Fibroblast of mammary gland (primary cell): ENCODE results near the gene USH1C.

Experiments
- DNase-seq: peaks from one replicate; pipeline ENCODE4 v3.0.0-alpha.2; 2010; ENCODE audit warnings: low read depth
- H3K4me3 ChIP-seq: 2 replicates; pipeline ENCODE4 v1.5.1; 2011; ENCODE audit warnings: low read depth, mild to moderate bottlenecking, low read length, moderate library complexity; ENCODE audit not compliant: control insufficient read depth
- CTCF ChIP-seq: conservative IDR thresholded peaks from 2 replicates; pipeline ENCODE4 v1.5.1; 2011; ENCODE audit warnings: low read depth, low read length, inconsistent platforms; ENCODE audit not compliant: control insufficient read depth, insufficient read depth

The USH1C gene

GRCh38 chr11:17483505-17483904 is 60.7 kb downstream of the USH1C start:
- H3K4me3 ChIP-seq, result no peak overlapping the region
- no peak for TF ChIP-seq CTCF
- DNase-seq, result no peak

GRCh38 chr11:17481905-17482304 is 62.3 kb downstream of the USH1C start:
- no peak for TF ChIP-seq CTCF
- no peak overlapping the region for H3K4me3 ChIP-seq
- no peak for DNase-seq

DNA sequence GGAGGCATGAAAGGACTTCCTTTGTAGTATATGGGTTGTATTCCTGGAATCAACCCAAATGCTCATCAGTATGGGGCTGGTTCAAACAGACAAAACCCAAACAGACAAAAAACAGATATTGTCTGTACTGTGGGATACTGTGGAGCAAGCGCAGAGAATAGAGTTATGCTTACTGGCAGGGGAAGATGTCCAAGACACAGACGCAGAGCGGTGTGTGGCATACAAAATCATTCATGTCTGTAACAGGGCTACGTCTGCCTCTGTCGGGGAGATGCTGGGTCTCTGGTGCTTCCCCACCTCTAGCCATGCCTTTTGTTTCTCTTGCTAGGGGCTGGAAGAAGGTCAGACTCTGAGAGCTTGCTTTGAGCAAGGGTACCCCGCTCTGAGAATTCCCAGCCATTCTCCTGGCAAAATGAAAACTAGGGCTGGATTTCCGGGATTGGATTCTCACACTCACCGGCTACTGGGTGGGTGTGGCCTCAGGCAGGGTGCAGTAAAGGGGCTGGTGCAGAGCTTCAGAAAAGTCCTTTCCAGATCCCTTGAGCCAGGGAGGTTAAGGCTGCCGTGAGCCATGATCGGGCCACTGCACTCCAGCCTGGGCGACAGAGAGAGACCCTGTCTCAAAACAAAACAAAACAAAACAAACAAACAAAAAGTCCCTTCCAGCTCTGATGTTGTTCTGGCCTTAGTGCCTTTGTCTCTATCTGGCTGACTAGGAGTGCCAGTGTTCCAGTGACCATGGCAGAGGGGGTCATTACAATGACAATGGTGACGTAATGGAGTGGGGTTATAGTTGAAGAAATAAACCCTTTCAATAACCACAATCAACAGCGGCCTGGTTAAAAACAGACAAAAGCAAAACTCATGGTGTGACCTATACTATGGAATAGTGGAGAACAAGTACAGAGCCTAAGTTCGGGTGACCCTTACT is 64.7 kb downstream of the USH1C start:
- no peak for DNase-seq
- H3K4me3 ChIP-seq, result no peak overlapping the region
- TF ChIP-seq CTCF, result no peak

- H3K4me3 ChIP-seq, result no peak overlapping the region
- TF ChIP-seq CTCF, result no peak
- no peak for DNase-seq
Observed at GRCh38 chr11:17478070-17478469, 66.1 kb downstream of the USH1C start.

DNA sequence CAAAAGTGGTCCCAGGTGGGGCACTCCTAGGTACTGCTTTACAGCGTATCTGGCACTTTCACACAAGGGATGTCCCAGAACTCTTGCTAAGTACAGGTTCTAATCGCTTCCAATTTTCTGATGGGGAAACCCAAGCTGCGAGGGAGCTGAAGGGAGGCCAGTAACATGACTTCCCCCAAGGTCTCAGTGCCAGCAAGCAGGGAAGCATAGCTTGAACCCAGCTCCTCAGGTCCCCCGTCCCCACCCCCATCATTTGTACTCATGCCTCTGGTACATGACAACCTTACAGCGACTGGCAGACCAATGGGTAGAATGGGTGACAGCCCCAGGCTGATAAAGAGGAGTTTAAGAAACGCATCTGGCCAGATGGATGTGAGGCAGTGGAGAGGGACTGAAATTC is 66.9 kb downstream of the USH1C start:
- no peak for DNase-seq
- no peak for TF ChIP-seq CTCF
- H3K4me3 ChIP-seq, result no peak overlapping the region

GRCh38 chr11:17477084-17477333 is 67.2 kb downstream of the USH1C start:
- no peak overlapping the region for H3K4me3 ChIP-seq
- no peak for TF ChIP-seq CTCF
- DNase-seq, result no peak

DNA sequence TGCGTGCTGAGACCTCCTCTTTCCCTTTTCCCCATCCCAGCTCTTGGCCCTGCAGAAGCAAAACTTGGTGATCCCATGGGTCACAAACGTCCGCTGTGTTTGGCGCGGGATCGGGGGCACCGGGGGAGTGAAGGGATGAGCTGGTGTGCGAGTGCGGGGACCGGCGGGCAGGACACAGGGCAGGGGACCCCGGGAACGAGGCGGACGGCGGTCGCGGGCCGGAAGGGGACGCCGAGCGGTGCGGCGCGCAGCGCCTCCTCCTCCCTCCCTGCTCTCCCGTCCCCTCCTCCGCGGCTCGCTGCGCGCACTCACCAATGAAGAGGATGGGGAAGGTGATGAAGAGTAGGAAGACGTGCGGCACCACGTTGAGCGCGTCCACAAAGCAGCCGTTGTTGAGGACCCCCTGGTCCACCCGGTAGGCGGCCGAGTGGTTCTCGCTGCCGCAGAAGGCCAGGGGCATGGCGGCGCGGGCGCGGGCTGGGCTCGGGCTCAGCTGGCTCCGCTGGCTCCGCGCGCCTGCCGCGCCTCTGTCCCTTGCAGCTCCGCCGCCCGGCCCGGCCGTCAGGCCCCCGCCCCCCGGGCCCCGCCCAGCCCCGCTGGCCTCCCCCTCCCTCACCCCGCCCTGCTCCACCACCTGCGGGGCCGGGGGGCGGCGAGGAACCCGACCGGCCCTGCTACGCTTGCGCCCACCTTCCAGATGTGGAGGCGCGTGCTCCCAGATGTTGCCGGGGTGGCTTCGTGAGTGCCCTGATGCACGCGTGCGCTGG is 67.7 kb downstream of the USH1C start, which contains the start of gene ABCC8:
Gene ABCC8 (minus strand): TSS at position 529 of the 767 bp plus-strand sequence. CDS start 69 bp downstream, at position 460.
- H3K4me3 ChIP-seq, result no peak within 1 kb of the TSS
- DNase-seq, result no peak
- TF ChIP-seq CTCF, result no peak
